Bronchial epithelial cell (primary cell): ENCODE results near the gene GPT2. TPM values are rescaled to one million over a fixed set of nuclear protein-coding genes. Genes with fewer than 3 reads are reported as not detected.

ENCODE experiments used
- DNase-seq: peaks from one replicate; pipeline ENCODE4 v3.0.0-alpha.2; 2010; ENCODE audit warnings: low read depth
- FAIRE-seq: peaks from 2 replicates; lab custom pipeline; 2011; peaks lifted over from hg19 to GRCh38; lab: Jason Lieb, UNC
- H3K27me3 ChIP-seq: 2 replicates; pipeline ENCODE4 v1.5.1; 2011; ENCODE audit warnings: low read length; ENCODE audit not compliant: control insufficient read depth, insufficient read depth
- H3K36me3 ChIP-seq: 2 replicates; pipeline ENCODE4 v1.5.1; 2011; ENCODE audit warnings: low read length; ENCODE audit not compliant: control insufficient read depth, insufficient read depth
- H3K4me3 ChIP-seq: 2 replicates; pipeline ENCODE4 v1.5.1; 2011; ENCODE audit warnings: mild to moderate bottlenecking, low read depth, low read length, control low read depth
- CTCF ChIP-seq: IDR thresholded peaks from 2 replicates; pipeline ENCODE4 v1.5.1; 2011; ENCODE audit warnings: mild to moderate bottlenecking, moderate library complexity, low read length, control low read depth, inconsistent platforms; ENCODE audit not compliant: insufficient read depth, severe bottlenecking
- total RNA-seq: library from RNA; depleted of rRNA; stranded (reverse); fragments of >200 nt; gene quantifications from 2 replicates; pipeline ENCODE4 v1.2.1, GENCODE V29; 2014

The GPT2 gene
- total RNA-seq, 1 donor from 2014 or later, result 41.3 TPM

- Histone ChIP-seq H3K4me3 (no peak overlapping the region), H3K27me3 (no peaks in the 10 kb centered on the region), H3K36me3 (no peaks in the 10 kb centered on the region)
- FAIRE-seq (no peak), DNase-seq (no peak)
- no peak for TF ChIP-seq CTCF
Observed at GRCh38 chr16:46843898-46844642, 40.1 kb upstream of the GPT2 start.

- no peak for FAIRE-seq
Observed at GRCh38 chr16:46844771-46845170, 39.4 kb upstream of the GPT2 start.

GRCh38 chr16:46845952-46846351, 38.2 kb upstream of the GPT2 start:
- no peak for TF ChIP-seq CTCF
- no peak for FAIRE-seq

More at GRCh38 chr16:46844771-46845170, 39.4 kb upstream of the GPT2 start:
- DNase-seq, result no peak
- H3K4me3 ChIP-seq, result no peak overlapping the region
- TF ChIP-seq CTCF, result no peak
- no peaks in the 10 kb centered on the region for H3K36me3 ChIP-seq
- H3K27me3 ChIP-seq, result no peaks in the 10 kb centered on the region

GRCh38 chr16:46848768-46849764, 35.1 kb upstream of the GPT2 start:
- no peak overlapping the region for H3K4me3 ChIP-seq
- DNase-seq, result no peak
- H3K27me3 ChIP-seq, result peaks cover 2% of the 10 kb centered on the region
- H3K36me3 ChIP-seq, result no peaks in the 10 kb centered on the region
- no peak for TF ChIP-seq CTCF
- FAIRE-seq, result no peak

More at GRCh38 chr16:46845952-46846351, 38.2 kb upstream of the GPT2 start:
- Histone ChIP-seq H3K27me3 (peaks cover 2% of the 10 kb centered on the region), H3K36me3 (no peaks in the 10 kb centered on the region), H3K4me3 (no peak overlapping the region)
- DNase-seq, result no peak

- no peak for TF ChIP-seq CTCF
- FAIRE-seq, result no peak
Observed at GRCh38 chr16:46850619-46851555, 33.3 kb upstream of the GPT2 start.

More at GRCh38 chr16:46850619-46851555, 33.3 kb upstream of the GPT2 start:
- H3K27me3 ChIP-seq, result peaks cover 2% of the 10 kb centered on the region
- H3K4me3 ChIP-seq, result no peak overlapping the region
- no peaks in the 10 kb centered on the region for H3K36me3 ChIP-seq
- DNase-seq, result no peak
